ENCODE results near the gene FAM20C. TPM values are rescaled to one million over a fixed set of nuclear protein-coding genes. Genes with fewer than 3 reads are reported as not detected.

Gene FAM20C
- total and polyA plus RNA-seq, 2 of the 8 experiments (the other 6 are each of a cell fraction or from before 2014, with no cell fraction given) = 9.5 to 34.8 TPM

- Histone ChIP-seq H3K23ac (ENCODE audit: insufficient read length) (no peak overlapping the region), H4K91ac (replicated peaks; ENCODE audit: insufficient read length, low read length) (no peak overlapping the region), H3K79me1 (ENCODE audit: low read depth, low read length) (no peaks in the 10 kb centered on the region), H3K27ac (ENCODE audit: low read depth, low read length) (no peak overlapping the region; the same call in 1 of the 2 replicates), H2AFZ (ENCODE audit: low read length) (no peak overlapping the region), H2BK5ac (ENCODE audit: low read depth, low read length) (no peak overlapping the region), H3K4ac (replicated peaks; ENCODE audit: insufficient read length, low read depth, low read length) (no peak overlapping the region), H3K4me3 (ENCODE audit: extremely low read depth in 1 of 4, insufficient read depth in 2 of 4, low read depth in 3 of 4, low read length in 4 of 4) (no peak overlapping the region), H2BK12ac (ENCODE audit: low read depth, low read length) (no peak overlapping the region), H3K9ac (replicated peaks in 1 of 4; ENCODE audit: extremely low read depth in 1 of 4, low read depth in 3 of 4, low read length in 3 of 4) (no peak overlapping the region), H2BK20ac (ENCODE audit: low read length) (no peak overlapping the region), H3K18ac (ENCODE audit: extremely low read depth, low read length) (no peak overlapping the region), H2BK120ac (replicated peaks; ENCODE audit: low read depth, low read length) (no peak overlapping the region), H4K5ac (ENCODE audit: insufficient read length, low read depth, low read length) (no peak overlapping the region), H3K4me2 (ENCODE audit: insufficient read depth in 1 of 2, low read depth in 2 of 2, low read length in 2 of 2) (no peak overlapping the region), H4K8ac (ENCODE audit: extremely low read depth, insufficient read depth, low read length) (no peak overlapping the region), H3K23me2 (ENCODE audit: low read depth, low read length) (peaks cover 3% of the 10 kb centered on the region; the same call in 1 of the 2 replicates), H3K79me2 (ENCODE audit: control insufficient read depth in 1 of 2, insufficient read depth in 2 of 2, low read length in 2 of 2) (no peaks in the 10 kb centered on the region), H3K56ac (replicated peaks; ENCODE audit: insufficient read length, low read depth, low read length) (no peak overlapping the region), H3K36me3 (ENCODE audit: control insufficient read depth in 2 of 4, insufficient read depth in 4 of 4, low read length in 3 of 4) (no peaks in the 10 kb centered on the region; a peak in 1 of 8 replicates), H2AK5ac (ENCODE audit: low read depth, low read length) (no peak overlapping the region), H2BK15ac (ENCODE audit: low read length) (no peak overlapping the region), H3K4me1 (replicated peaks in 1 of 4; ENCODE audit: control insufficient read depth in 3 of 4, insufficient read depth in 4 of 4, low read length in 3 of 4) (no peaks in the 10 kb centered on the region; a peak in 1 of 7 replicates), H4K20me1 (replicated peaks in 1 of 2; ENCODE audit: control insufficient read depth in 1 of 2, insufficient read depth in 2 of 2, low read length in 2 of 2) (peaks cover 0 to 6% of the 10 kb centered on the region in 2 experiments), H3K14ac (ENCODE audit: insufficient read length) (no peak overlapping the region), H3K9me3 (ENCODE audit: insufficient read depth in 2 of 2, low read depth in 1 of 2, low read length in 1 of 2) (peaks cover 4 to 9% of the 10 kb centered on the region in 2 experiments; a peak in 2 of 4 replicates), H3K27me3 (replicated peaks in 1 of 4; ENCODE audit: control insufficient read depth in 3 of 4, extremely low read depth in 1 of 4, insufficient read depth in 3 of 4, low read length in 3 of 4) (no peaks in the 10 kb centered on the region)
- DNase-seq (ENCODE audit: low read depth in 1 of 2, low spot score in 2 of 2) = no peak
- no peak for FAIRE-seq
- TF ChIP-seq CHD2 (IDR thresholded peaks at IDR 0.05; ENCODE audit: low read length) (no peak), TAF7 (optimal IDR thresholded peaks at IDR 0.05; ENCODE audit: borderline replicate concordance, low read depth, low read length) (no peak), EZH2 (IDR thresholded peaks at IDR 0.05; ENCODE audit: low read depth, low read length, severe bottlenecking) (no peak), SAP30 (IDR thresholded peaks at IDR 0.05; ENCODE audit: insufficient read depth, insufficient replicate concordance, low read length) (no peak), NANOG (IDR thresholded peaks at IDR 0.05; ENCODE audit: insufficient read depth, low read depth, low read length, poor library complexity, severe bottlenecking) (no peak), BRCA1 (IDR thresholded peaks at IDR 0.05; ENCODE audit: low read depth, low read length) (no peak), NRF1 (IDR thresholded peaks at IDR 0.05; ENCODE audit: low read depth, low read length) (no peak), ATF2 (IDR thresholded peaks at IDR 0.05; ENCODE audit: low read length) (no peak), EP300 (IDR thresholded peaks at IDR 0.05; ENCODE audit: borderline replicate concordance in 1 of 2, low read depth in 2 of 2, low read length in 2 of 2) (no peak), SP4 (IDR thresholded peaks at IDR 0.05; ENCODE audit: low read length) (no peak)
- WGBS, 2 experiments (ENCODE audit: extremely low coverage in 1 of 2, insufficient coverage in 1 of 2, insufficient read length in 1 of 2, insufficient replicate concordance in 2 of 2, low coverage in 1 of 2, low lambda C conversion rate in 2 of 2, missing lambda C conversion rate in 1 of 2) = 87% methylated on average over 16 of the region's 16 CpGs; no CpG with 5 or more reads in 1 of the 2 experiments
- CTCF ChIA-PET (ENCODE audit: partially characterized antibody) = no interaction called here
- POLR2A ChIA-PET (ENCODE audit: partially characterized antibody) = no interaction called here
Observed at GRCh38 chr7:299628-300027, 107.3 kb downstream of the FAM20C start.
